HepG2 (cell line): Measurements from ENCODE around the gene TRMT112. TPM values are rescaled to one million over a fixed set of nuclear protein-coding genes. Genes with fewer than 3 reads are reported as not detected.

ENCODE experiments used
- MEIS1 ChIP-seq: sonication (generic); formaldehyde crosslinking; IDR thresholded peaks from 2 replicates; pipeline ENCODE4 v1.9.0; 2021; ENCODE audit warnings: mild to moderate bottlenecking, missing genetic modification reagents, moderate library complexity, borderline replicate concordance
- PCBP1 ChIP-seq: fragments of 200-400 bp; formaldehyde crosslinking; IDR thresholded peaks from 2 replicates; pipeline ENCODE4 v1.6.1; 2017; ENCODE audit warnings: mild to moderate bottlenecking, low read depth, low read length, borderline replicate concordance
- SOX13 ChIP-seq, 3 experiments: fragments of 450-650 bp in 1 of 3; sonication (generic) in 1 of 3; formaldehyde crosslinking in 1 of 3; IDR thresholded peaks in 2 of 3; conservative IDR thresholded peaks in 1 of 3; 2 replicates each; pipeline versions ENCODE4 v1.5.0 to v1.6.1; 2016 to 2020; ENCODE audit warnings: antibody characterized with exemption in 1 of 3, mild to moderate bottlenecking in 1 of 3, missing compliant biosample characterization in 1 of 3, missing genetic modification reagents in 1 of 3, moderate library complexity in 1 of 3
- STAG1 ChIP-seq: sonication (generic); formaldehyde crosslinking; IDR thresholded peaks from 2 replicates; pipeline ENCODE4 v1.4.0; 2020; ENCODE audit warnings: missing genetic modification reagents
- ZFP36L1 ChIP-seq: sonication (generic); formaldehyde crosslinking; IDR thresholded peaks from 2 replicates; pipeline ENCODE4 v1.8.0; 2022; ENCODE audit warnings: mild to moderate bottlenecking, missing genetic modification reagents, moderate library complexity
- ZNF501 ChIP-seq: sonication (generic); formaldehyde crosslinking; IDR thresholded peaks from 2 replicates; pipeline ENCODE4 v1.5.1; 2020; ENCODE audit warnings: mild to moderate bottlenecking, moderate library complexity, missing genetic modification reagents
- ZNF510 ChIP-seq: sonication (generic); formaldehyde crosslinking; IDR thresholded peaks from 2 replicates; pipeline ENCODE4 v1.4.0; 2020; ENCODE audit warnings: low read depth, mild to moderate bottlenecking, missing genetic modification reagents
- ZNF564 ChIP-seq: sonication (generic); formaldehyde crosslinking; IDR thresholded peaks from 2 replicates; pipeline ENCODE4 v1.8.1; 2023; ENCODE audit warnings: mild to moderate bottlenecking, missing genetic modification reagents
- polyA plus RNA-seq, 8 experiments: library from polyadenylated mRNA; depleted of rRNA in 3 of 8; stranded (reverse) in 7 of 8; unstranded in 1 of 8; fragments of >200 nt; fragmentation: Illumina TruSeq in 4 of 8; extraction: Trizol in 4 of 8; gene quantifications; 2 replicates each; pipeline versions ENCODE4 v1.2.1 to v1.2.3, GENCODE V29; 2011 to 2016; ENCODE audit warnings: low read depth in 4 of 8, missing spikeins in 1 of 8, mixed read lengths in 1 of 8; ENCODE audit not compliant: insufficient read depth in 1 of 8
- total RNA-seq, 5 experiments: library from RNA; depleted of rRNA; stranded (reverse); fragments of >200 nt; fragmentation: Illumina TruSeq; extraction: Trizol; gene quantifications; 2 replicates each; pipeline ENCODE4 v1.2.3, GENCODE V29; 2016; ENCODE audit warnings: low read depth in 1 of 5
- TF ChIP-seq, protein P1 (sequence below), 2 experiments: sonication (generic) in 1 of 2; formaldehyde crosslinking in 1 of 2; IDR thresholded peaks; 2 replicates each; pipeline versions ENCODE4 v1.4.0 to v1.6.1; 2018 to 2020; ENCODE audit warnings: missing genetic modification reagents in 2 of 2, borderline replicate concordance in 1 of 2, low read depth in 1 of 2, mild to moderate bottlenecking in 1 of 2, missing biosample characterization in 1 of 2
- TF ChIP-seq, protein P2 (sequence below): sonication (generic); formaldehyde crosslinking; IDR thresholded peaks from 2 replicates; pipeline ENCODE4 v1.4.0; 2020; ENCODE audit warnings: mild to moderate bottlenecking, missing genetic modification reagents
- TF ChIP-seq, protein P3 (sequence below): sonication (generic); formaldehyde crosslinking; IDR thresholded peaks from 2 replicates; pipeline ENCODE4 v1.8.1; 2022; ENCODE audit warnings: low read depth, mild to moderate bottlenecking, missing genetic modification reagents
- TF ChIP-seq, protein P4 (sequence below): sonication (generic); formaldehyde crosslinking; IDR thresholded peaks from 2 replicates; pipeline ENCODE4 v1.5.0; 2020; ENCODE audit warnings: mild to moderate bottlenecking, missing genetic modification reagents, borderline replicate concordance

The TRMT112 gene
- total and polyA plus RNA-seq, 2 of the 13 experiments (the other 11 are each of a cell fraction or from before 2014, with no cell fraction given), result 186 to 409 TPM

DNA sequence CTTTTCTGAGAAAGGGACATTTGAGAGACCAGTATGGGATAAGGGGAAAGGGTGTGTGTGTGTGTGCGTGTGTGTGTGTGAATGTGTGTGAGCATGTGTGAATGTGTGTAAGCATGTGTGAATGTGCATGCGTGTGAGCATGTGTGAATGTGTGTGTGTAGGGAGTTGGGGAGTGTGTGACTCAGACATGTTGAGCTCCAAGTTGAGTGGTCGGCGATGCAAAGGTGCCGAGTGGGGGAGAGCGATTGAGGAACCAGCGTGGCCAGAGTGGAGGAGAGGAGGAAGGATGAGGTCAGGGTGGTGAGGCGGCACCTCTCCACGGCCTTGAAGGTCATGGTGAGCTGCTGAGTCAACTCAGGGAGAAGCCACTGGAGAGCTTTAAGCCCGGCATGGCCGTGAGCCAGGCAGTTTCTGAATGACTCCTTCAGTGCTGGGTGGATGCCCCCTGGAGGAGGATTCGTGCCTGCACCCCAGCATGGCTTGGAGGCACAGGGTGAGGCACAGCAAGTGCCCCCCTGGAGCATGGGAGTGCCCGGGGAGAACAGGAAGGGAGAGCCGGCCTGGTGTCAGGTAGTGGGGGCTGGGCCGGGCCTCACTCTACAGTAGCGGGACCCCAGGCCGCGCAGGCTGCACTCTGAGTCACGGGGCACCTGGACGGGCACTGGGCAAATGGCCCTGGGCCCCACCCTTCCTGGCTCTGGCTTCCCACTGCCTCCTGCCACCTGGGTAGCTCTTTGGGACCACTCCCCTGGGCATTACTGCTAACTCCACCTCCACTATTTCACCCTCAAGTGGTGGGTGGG lies 14.4 kb upstream of the TRMT112 start (continued):
- TF ChIP-seq, protein P1, sequence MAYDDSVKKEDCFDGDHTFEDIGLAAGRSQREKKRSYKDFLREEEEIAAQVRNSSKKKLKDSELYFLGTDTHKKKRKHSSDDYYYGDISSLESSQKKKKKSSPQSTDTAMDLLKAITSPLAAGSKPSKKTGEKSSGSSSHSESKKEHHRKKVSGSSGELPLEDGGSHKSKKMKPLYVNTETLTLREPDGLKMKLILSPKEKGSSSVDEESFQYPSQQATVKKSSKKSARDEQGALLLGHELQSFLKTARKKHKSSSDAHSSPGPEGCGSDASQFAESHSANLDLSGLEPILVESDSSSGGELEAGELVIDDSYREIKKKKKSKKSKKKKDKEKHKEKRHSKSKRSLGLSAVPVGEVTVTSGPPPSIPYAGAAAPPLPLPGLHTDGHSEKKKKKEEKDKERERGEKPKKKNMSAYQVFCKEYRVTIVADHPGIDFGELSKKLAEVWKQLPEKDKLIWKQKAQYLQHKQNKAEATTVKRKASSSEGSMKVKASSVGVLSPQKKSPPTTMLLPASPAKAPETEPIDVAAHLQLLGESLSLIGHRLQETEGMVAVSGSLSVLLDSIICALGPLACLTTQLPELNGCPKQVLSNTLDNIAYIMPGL (CRISPR knock-in tag; IDR thresholded peaks at IDR 0.05; ENCODE audit: borderline replicate concordance in 1 of 2, low read depth in 1 of 2), result peak in 1 of 2 experiments; percentile 75; a peak in 1 of 4 replicates
- TF ChIP-seq ZNF510, result no peak
- TF ChIP-seq, protein P2, sequence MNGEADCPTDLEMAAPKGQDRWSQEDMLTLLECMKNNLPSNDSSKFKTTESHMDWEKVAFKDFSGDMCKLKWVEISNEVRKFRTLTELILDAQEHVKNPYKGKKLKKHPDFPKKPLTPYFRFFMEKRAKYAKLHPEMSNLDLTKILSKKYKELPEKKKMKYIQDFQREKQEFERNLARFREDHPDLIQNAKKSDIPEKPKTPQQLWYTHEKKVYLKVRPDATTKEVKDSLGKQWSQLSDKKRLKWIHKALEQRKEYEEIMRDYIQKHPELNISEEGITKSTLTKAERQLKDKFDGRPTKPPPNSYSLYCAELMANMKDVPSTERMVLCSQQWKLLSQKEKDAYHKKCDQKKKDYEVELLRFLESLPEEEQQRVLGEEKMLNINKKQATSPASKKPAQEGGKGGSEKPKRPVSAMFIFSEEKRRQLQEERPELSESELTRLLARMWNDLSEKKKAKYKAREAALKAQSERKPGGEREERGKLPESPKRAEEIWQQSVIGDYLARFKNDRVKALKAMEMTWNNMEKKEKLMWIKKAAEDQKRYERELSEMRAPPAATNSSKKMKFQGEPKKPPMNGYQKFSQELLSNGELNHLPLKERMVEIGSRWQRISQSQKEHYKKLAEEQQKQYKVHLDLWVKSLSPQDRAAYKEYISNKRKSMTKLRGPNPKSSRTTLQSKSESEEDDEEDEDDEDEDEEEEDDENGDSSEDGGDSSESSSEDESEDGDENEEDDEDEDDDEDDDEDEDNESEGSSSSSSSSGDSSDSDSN (CRISPR knock-in tag), result peak; percentile 54
- TF ChIP-seq ZNF501 (CRISPR knock-in tag), result peak; percentile 37; the same call in 1 of the 2 replicates
- TF ChIP-seq STAG1 (CRISPR knock-in tag), result peak; percentile 61
- TF ChIP-seq, protein P3, sequence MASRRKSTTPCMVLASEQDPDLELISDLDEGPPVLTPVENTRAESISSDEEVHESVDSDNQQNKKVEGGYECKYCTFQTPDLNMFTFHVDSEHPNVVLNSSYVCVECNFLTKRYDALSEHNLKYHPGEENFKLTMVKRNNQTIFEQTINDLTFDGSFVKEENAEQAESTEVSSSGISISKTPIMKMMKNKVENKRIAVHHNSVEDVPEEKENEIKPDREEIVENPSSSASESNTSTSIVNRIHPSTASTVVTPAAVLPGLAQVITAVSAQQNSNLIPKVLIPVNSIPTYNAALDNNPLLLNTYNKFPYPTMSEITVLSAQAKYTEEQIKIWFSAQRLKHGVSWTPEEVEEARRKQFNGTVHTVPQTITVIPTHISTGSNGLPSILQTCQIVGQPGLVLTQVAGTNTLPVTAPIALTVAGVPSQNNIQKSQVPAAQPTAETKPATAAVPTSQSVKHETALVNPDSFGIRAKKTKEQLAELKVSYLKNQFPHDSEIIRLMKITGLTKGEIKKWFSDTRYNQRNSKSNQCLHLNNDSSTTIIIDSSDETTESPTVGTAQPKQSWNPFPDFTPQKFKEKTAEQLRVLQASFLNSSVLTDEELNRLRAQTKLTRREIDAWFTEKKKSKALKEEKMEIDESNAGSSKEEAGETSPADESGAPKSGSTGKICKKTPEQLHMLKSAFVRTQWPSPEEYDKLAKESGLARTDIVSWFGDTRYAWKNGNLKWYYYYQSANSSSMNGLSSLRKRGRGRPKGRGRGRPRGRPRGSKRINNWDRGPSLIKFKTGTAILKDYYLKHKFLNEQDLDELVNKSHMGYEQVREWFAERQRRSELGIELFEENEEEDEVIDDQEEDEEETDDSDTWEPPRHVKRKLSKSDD (CRISPR knock-in tag), result no peak
- TF ChIP-seq MEIS1 (CRISPR knock-in tag), result no peak
- no peak for TF ChIP-seq SOX13 (IDR thresholded peaks at IDR 0.05)
- peak in 1 of 2 experiments; percentile 4; a peak in 1 of 4 replicates for TF ChIP-seq SOX13 (CRISPR knock-in tag; conservative IDR thresholded peaks at IDR 0.05 in 1 of 2, IDR thresholded peaks at IDR 0.05 in 1 of 2)
- TF ChIP-seq ZFP36L1 (CRISPR knock-in tag), result no peak
- TF ChIP-seq PCBP1, result 0 out of 2 replicates have a peak, but pooled peaks have one; percentile 17
- TF ChIP-seq, protein P4, sequence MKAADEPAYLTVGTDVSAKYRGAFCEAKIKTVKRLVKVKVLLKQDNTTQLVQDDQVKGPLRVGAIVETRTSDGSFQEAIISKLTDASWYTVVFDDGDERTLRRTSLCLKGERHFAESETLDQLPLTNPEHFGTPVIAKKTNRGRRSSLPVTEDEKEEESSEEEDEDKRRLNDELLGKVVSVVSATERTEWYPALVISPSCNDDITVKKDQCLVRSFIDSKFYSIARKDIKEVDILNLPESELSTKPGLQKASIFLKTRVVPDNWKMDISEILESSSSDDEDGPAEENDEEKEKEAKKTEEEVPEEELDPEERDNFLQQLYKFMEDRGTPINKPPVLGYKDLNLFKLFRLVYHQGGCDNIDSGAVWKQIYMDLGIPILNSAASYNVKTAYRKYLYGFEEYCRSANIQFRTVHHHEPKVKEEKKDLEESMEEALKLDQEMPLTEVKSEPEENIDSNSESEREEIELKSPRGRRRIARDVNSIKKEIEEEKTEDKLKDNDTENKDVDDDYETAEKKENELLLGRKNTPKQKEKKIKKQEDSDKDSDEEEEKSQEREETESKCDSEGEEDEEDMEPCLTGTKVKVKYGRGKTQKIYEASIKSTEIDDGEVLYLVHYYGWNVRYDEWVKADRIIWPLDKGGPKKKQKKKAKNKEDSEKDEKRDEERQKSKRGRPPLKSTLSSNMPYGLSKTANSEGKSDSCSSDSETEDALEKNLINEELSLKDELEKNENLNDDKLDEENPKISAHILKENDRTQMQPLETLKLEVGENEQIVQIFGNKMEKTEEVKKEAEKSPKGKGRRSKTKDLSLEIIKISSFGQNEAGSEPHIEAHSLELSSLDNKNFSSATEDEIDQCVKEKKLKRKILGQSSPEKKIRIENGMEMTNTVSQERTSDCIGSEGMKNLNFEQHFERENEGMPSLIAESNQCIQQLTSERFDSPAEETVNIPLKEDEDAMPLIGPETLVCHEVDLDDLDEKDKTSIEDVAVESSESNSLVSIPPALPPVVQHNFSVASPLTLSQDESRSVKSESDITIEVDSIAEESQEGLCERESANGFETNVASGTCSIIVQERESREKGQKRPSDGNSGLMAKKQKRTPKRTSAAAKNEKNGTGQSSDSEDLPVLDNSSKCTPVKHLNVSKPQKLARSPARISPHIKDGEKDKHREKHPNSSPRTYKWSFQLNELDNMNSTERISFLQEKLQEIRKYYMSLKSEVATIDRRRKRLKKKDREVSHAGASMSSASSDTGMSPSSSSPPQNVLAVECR (CRISPR knock-in tag), result peak; percentile 17; the same call in 1 of the 2 replicates
- TF ChIP-seq ZNF564 (CRISPR knock-in tag), result no peak
